HG02678 (cell line): ENCODE results near the gene CLASP2.
"Not testable (repeated sequence)": the region's sequence is repeated elsewhere in the genome, so short reads cannot be mapped to it uniquely, and the experiment has no call there.

ENCODE experiments used
- ATAC-seq: cut with Tn5 transposase; IDR thresholded peaks from one replicate; pipeline ENCODE4 v1.9.1; 2021; ENCODE audit warnings: mild to moderate bottlenecking, moderate library complexity; ENCODE audit not compliant: unreplicated experiment

The CLASP2 gene

GRCh38 chr3:33459577-33459976 is 258.5 kb downstream of the CLASP2 start:
- ATAC-seq = not testable (repeated sequence)

- ATAC-seq = no peak
Measured at GRCh38 chr3:33458446-33458845, 259.6 kb downstream of the CLASP2 start.

GRCh38 chr3:33456756-33457155 is 261.3 kb downstream of the CLASP2 start:
- no peak for ATAC-seq

- ATAC-seq = no peak
Measured at GRCh38 chr3:33453331-33453761, 264.7 kb downstream of the CLASP2 start.

GRCh38 chr3:33451994-33452393 is 266.1 kb downstream of the CLASP2 start:
- not testable (repeated sequence) for ATAC-seq

- ATAC-seq = no peak
Measured at GRCh38 chr3:33447958-33448357, 270.1 kb downstream of the CLASP2 start.

- ATAC-seq = not testable (repeated sequence)
Measured at GRCh38 chr3:33447256-33447625, 270.8 kb downstream of the CLASP2 start.
